WTC11 (cell line): ENCODE results near the gene GPX5.

Experiments used
- ATF2 ChIP-seq: sonication (generic); formaldehyde crosslinking; IDR thresholded peaks from 2 replicates; pipeline ENCODE4 v1.8.1; 2022; ENCODE audit warnings: low read depth, missing genetic modification reagents, borderline replicate concordance
- TEAD4 ChIP-seq: sonication (generic); formaldehyde crosslinking; IDR thresholded peaks from 2 replicates; pipeline ENCODE4 v1.8.0; 2022; ENCODE audit warnings: mild to moderate bottlenecking, missing genetic modification reagents
- TF ChIP-seq, protein P1 (sequence below): fragments of 200-600 bp; IDR thresholded peaks from 2 replicates; pipeline ENCODE4 v1.8.0; 2022; ENCODE audit warnings: antibody characterized with exemption

- no peak for TF ChIP-seq ATF2 (CRISPR knock-in tag)
- TF ChIP-seq, protein P1, sequence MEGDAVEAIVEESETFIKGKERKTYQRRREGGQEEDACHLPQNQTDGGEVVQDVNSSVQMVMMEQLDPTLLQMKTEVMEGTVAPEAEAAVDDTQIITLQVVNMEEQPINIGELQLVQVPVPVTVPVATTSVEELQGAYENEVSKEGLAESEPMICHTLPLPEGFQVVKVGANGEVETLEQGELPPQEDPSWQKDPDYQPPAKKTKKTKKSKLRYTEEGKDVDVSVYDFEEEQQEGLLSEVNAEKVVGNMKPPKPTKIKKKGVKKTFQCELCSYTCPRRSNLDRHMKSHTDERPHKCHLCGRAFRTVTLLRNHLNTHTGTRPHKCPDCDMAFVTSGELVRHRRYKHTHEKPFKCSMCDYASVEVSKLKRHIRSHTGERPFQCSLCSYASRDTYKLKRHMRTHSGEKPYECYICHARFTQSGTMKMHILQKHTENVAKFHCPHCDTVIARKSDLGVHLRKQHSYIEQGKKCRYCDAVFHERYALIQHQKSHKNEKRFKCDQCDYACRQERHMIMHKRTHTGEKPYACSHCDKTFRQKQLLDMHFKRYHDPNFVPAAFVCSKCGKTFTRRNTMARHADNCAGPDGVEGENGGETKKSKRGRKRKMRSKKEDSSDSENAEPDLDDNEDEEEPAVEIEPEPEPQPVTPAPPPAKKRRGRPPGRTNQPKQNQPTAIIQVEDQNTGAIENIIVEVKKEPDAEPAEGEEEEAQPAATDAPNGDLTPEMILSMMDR: no peak
- TF ChIP-seq TEAD4 (CRISPR knock-in tag): no peak
These were observed 2.4 kb upstream of the GPX5 start for GRCh38 chr6:28523241-28523622.
